Mesenteric fat pad (tissue), 1 donor: Measurements from ENCODE around the gene IRF1. TPM values are rescaled to one million over a fixed set of nuclear protein-coding genes. Genes with fewer than 3 reads are reported as not detected.
"Not testable (repeated sequence)": the region's sequence is repeated elsewhere in the genome, so short reads cannot be mapped to it uniquely, and the experiment has no call there.

Source experiments
- DNase-seq: peaks from one replicate; pipeline ENCODE4 v3.0.0-alpha.2; 2020; ENCODE audit warnings: low spot score
- long read RNA-seq: library from polyadenylated mRNA; unstranded; transcript quantifications from one replicate; pipeline ENCODE4 v2.0.0, GENCODE V29; 2020
- total RNA-seq: library from RNA; stranded (reverse); fragmentation: NEBNext Ultra II Directional; extraction: Animal tissue kit (Norgen Biotek cat#: 25700); gene quantifications from one replicate; pipeline ENCODE4 v1.2.1, GENCODE V29; 2021
- donor health status: DM: yes; HTN: yes; CAD: no.

IRF1 gene
- 61.1 TPM for total RNA-seq
- long read RNA-seq, transcript IRF1-201 (10 exons, 3,579 nt): major isoform, 44 of 107 reads
- long read RNA-seq, partial matches to known transcripts: 7 of 107 reads
- long read RNA-seq, other reads (novel, unspliced or antisense): 53 of 107 reads

- DNase-seq: peak; percentile 99
These were observed at the start of gene IRF1 for GRCh38 chr5:132490484-132491367. TSS of gene IRF1 (minus strand) at chr5:132490773. CDS start at chr5:132489478, 1,295 bp downstream.

- no peak for DNase-seq
These were observed 49.6 kb upstream of the IRF1 start for GRCh38 chr5:132540149-132540548.

- DNase-seq: no peak
These were observed 49.1 kb upstream of the IRF1 start for GRCh38 chr5:132539716-132540115.

GRCh38 chr5:132530946-132531345 is 40.4 kb upstream of the IRF1 start:
- no peak for DNase-seq

GRCh38 chr5:132528866-132529634 is 38.5 kb upstream of the IRF1 start:
- no peak for DNase-seq

GRCh38 chr5:132528021-132528420 is 37.4 kb upstream of the IRF1 start:
- no peak for DNase-seq

- no peak for DNase-seq
These were observed 36.5 kb upstream of the IRF1 start for GRCh38 chr5:132526974-132527564.

- DNase-seq: no peak
These were observed 35.9 kb upstream of the IRF1 start for GRCh38 chr5:132526290-132526973.

- DNase-seq: no peak
These were observed 34.7 kb upstream of the IRF1 start for GRCh38 chr5:132525299-132525724.

GRCh38 chr5:132524877-132525276 is 34.3 kb upstream of the IRF1 start:
- not testable (repeated sequence) for DNase-seq

- not testable (repeated sequence) for DNase-seq
These were observed 31.5 kb upstream of the IRF1 start for GRCh38 chr5:132522067-132522466.

- DNase-seq: not testable (repeated sequence)
These were observed 23.2 kb upstream of the IRF1 start for GRCh38 chr5:132513618-132514336.

- no peak for DNase-seq
These were observed 19.5 kb upstream of the IRF1 start for GRCh38 chr5:132510076-132510475.

GRCh38 chr5:132506094-132506692 is 15.6 kb upstream of the IRF1 start:
- no peak for DNase-seq

GRCh38 chr5:132505641-132506040 is 15.1 kb upstream of the IRF1 start:
- DNase-seq: no peak

GRCh38 chr5:132504746-132505145 is 14.2 kb upstream of the IRF1 start:
- no peak for DNase-seq

- no peak for DNase-seq
These were observed 12.7 kb upstream of the IRF1 start for GRCh38 chr5:132503244-132503643.

GRCh38 chr5:132501961-132502931 is 11.7 kb upstream of the IRF1 start:
- DNase-seq: peak; percentile 86

GRCh38 chr5:132501629-132501956 is 11.0 kb upstream of the IRF1 start:
- DNase-seq: no peak
